Body of pancreas (tissue), 4 donors: ENCODE results near the gene SLC66A1. TPM values are rescaled to one million over a fixed set of nuclear protein-coding genes. Genes with fewer than 3 reads are reported as not detected.

ENCODE experiments used
- ATAC-seq: fragments of 150-250 bp; one replicate; pipeline ENCODE4 v1.9.1; 2016
- DNase-seq, 4 donors: peaks; one replicate each; pipeline ENCODE4 v3.0.0-alpha.2; 2019
- H3K27ac ChIP-seq, 4 donors: fragments of 200-600 bp; sonication (generic); 1 replicate in 3 of 4; 2 replicates in 1 of 4; pipeline versions ENCODE4 v1.5.1 to v1.6.1; 2016 to 2019; ENCODE audit warnings: mild to moderate bottlenecking in 1 of 4, mixed read lengths in 1 of 4, moderate library complexity in 1 of 4
- H3K27me3 ChIP-seq, 2 donors: fragments of 200-600 bp; sonication (generic); one replicate each; pipeline ENCODE4 v1.6.0; 2016; ENCODE audit warnings: mild to moderate bottlenecking in 1 of 2
- H3K36me3 ChIP-seq, 2 donors: fragments of 200-600 bp; sonication (generic); replicated peaks in 1 of 2; 2 replicates each; pipeline ENCODE4 v1.5.1; 2016; ENCODE audit warnings: low read depth in 2 of 2; ENCODE audit not compliant: insufficient read depth in 1 of 2
- H3K4me1 ChIP-seq: fragments of 200-600 bp; sonication (generic); one replicate; pipeline ENCODE4 v1.6.0; 2016
- H3K4me3 ChIP-seq, 2 donors: fragments of 200-600 bp; sonication (generic); 1 replicate in 1 of 2; 2 replicates in 1 of 2; pipeline ENCODE4 v1.5.1; 2016 to 2019
- H3K9me3 ChIP-seq, 3 donors: fragments of 200-600 bp; sonication (generic); 1 replicate in 2 of 3; 2 replicates in 1 of 3; pipeline ENCODE4 v1.5.1; 2016
- CTCF ChIP-seq, 7 experiments: fragments of 450-650 bp in 4 of 7; fragments of 200-600 bp in 3 of 7; sonication (generic) in 3 of 7; IDR thresholded peaks; one replicate each; pipeline ENCODE4 v1.5.1; 2016 to 2019; ENCODE audit warnings: antibody characterized with exemption in 7 of 7
- POLR2A ChIP-seq, 3 donors: fragments of 450-650 bp; IDR thresholded peaks; one replicate each; pipeline ENCODE4 v1.6.1; 2016; ENCODE audit warnings: antibody characterized with exemption in 3 of 3, mild to moderate bottlenecking in 2 of 3
- WGBS, 2 donors: methylation state at CpG; one replicate each; pipeline ENCODE4 v1.1.5; 2017; 5-methylcytosine and 5-hydroxymethylcytosine counted together
- intact Hi-C: fragments of 100-400 bp; cut with DNase I; formaldehyde crosslinking; loops from one replicate; pipeline ENCODE4 v1.15.1; 2023
- small RNA-seq: library from RNA; depleted of rRNA; stranded (forward); fragments of <200 nt; gene quantifications from one replicate; pipeline ENCODE3, GENCODE V24; 2016
- total RNA-seq, 2 donors: library from RNA; depleted of rRNA; stranded (reverse); fragments of >200 nt; gene quantifications; one replicate each; pipeline ENCODE4 v1.1.0, GENCODE V29; 2016

Gene SLC66A1
- total RNA-seq, 2 donors from 2014 or later = 9.6 to 23.4 TPM

GRCh38 chr1:19377812-19378718, 65.9 kb downstream of the SLC66A1 start:
- H3K36me3 ChIP-seq = peaks cover 0 to 16% of the 10 kb centered on the region in 2 donors
- no peaks in the 10 kb centered on the region for H3K9me3 ChIP-seq
- intact Hi-C loops = no loop called here
- H3K4me1 ChIP-seq = no peaks in the 10 kb centered on the region
- no peak overlapping the region for H3K4me3 ChIP-seq
- DNase-seq (no peak), ATAC-seq (no peak)
- no peak overlapping the region for H3K27ac ChIP-seq
- H3K27me3 ChIP-seq = no peaks in the 10 kb centered on the region
- 92 to 95% methylated on average over 17 of the region's 17 CpGs for WGBS, 2 donors
- no peak for TF ChIP-seq POLR2A (IDR thresholded peaks at IDR 0.05)
- no peak for TF ChIP-seq CTCF (IDR thresholded peaks at IDR 0.05)

Small RNA genes lying within 50 kb of the gene (small RNA-seq; reads per million reads assigned to genes)
- not detected for gene RNU6-1099P

Other genes starting within 250 kb of the SLC66A1 start
- gene UBR4, start 102.1 kb upstream of the SLC66A1 start, total RNA-seq = 10 to 100 TPM; 84.4 to 87.4 TPM
- 10 to 100 TPM; 15.3 to 23.7 TPM for gene EMC1, start 60.8 kb upstream of the SLC66A1 start, total RNA-seq
- 10 to 100 TPM; 17.6 to 27.7 TPM for gene MRTO4, start 60.5 kb upstream of the SLC66A1 start, total RNA-seq
- 100 to 1,000 TPM in 1 of 2 donors, 10 to 100 TPM in 1; 57.4 to 479 TPM for gene AKR7A3, start 23.6 kb upstream of the SLC66A1 start, total RNA-seq
- 10 to 100 TPM; 24.1 to 45.1 TPM for gene AKR7A2, start 182 bp upstream of the SLC66A1 start, total RNA-seq
- gene CAPZB, start 173.2 kb downstream of the SLC66A1 start, total RNA-seq = 10 to 100 TPM; 35.5 to 54.1 TPM